Adrenal gland (tissue), 5 donors: ENCODE measurements around the gene HS3ST5.

Experiments
- CTCF ChIP-seq, 6 experiments: fragments of 450-650 bp in 4 of 6; fragments of 200-600 bp in 2 of 6; sonication (generic) in 1 of 6; IDR thresholded peaks; 1 replicate in 5 of 6; 2 replicates in 1 of 6; pipeline versions ENCODE4 v1.5.1 to v1.8.0; 2016 to 2021; ENCODE audit warnings: antibody characterized with exemption in 6 of 6, mild to moderate bottlenecking in 2 of 6, moderate library complexity in 1 of 6
- POLR2A ChIP-seq, 2 donors: fragments of 450-650 bp; IDR thresholded peaks; one replicate each; pipeline ENCODE4 v1.6.1; 2017; ENCODE audit warnings: antibody characterized with exemption in 2 of 2, mild to moderate bottlenecking in 2 of 2, moderate library complexity in 1 of 2
- donor health status: DM: no; HTN: no; CAD: no.

- TF ChIP-seq CTCF (IDR thresholded peaks at IDR 0.05), result no peak
- TF ChIP-seq POLR2A (IDR thresholded peaks at IDR 0.05), result no peak
These were observed 287.5 kb downstream of the HS3ST5 start for GRCh38 chr6:114055349-114055748.
